ENCODE measurements around the gene REELD1.

REELD1 gene

GRCh38 chr4:146257511-146257910, 43.2 kb downstream of the REELD1 start:
- no peak overlapping the region for H3K23ac ChIP-seq (ENCODE audit: low read length)
- no peak overlapping the region for H2AK5ac ChIP-seq (ENCODE audit: low read length)
- H3K36me3 ChIP-seq (ENCODE audit: control insufficient read depth in 1 of 2, insufficient read depth in 2 of 2, low read length in 2 of 2): no peaks in the 10 kb centered on the region
- H3K27ac ChIP-seq (ENCODE audit: low read depth, low read length): no peak overlapping the region
- DNase-seq: peak in 1 of 2 donors; percentile 23
- no peaks in the 10 kb centered on the region for H3K79me2 ChIP-seq (ENCODE audit: control insufficient read depth, insufficient read depth, low read length, poor library complexity)
- WGBS (ENCODE audit: extremely low coverage, insufficient coverage, insufficient read length): no CpG with 5 or more reads among the region's 1 CpG
- H3K9ac ChIP-seq (ENCODE audit: low read length): no peak overlapping the region
- no peak overlapping the region for H2BK12ac ChIP-seq (ENCODE audit: low read length)
- no peaks in the 10 kb centered on the region for H3K9me3 ChIP-seq (ENCODE audit: insufficient read depth, low read depth, low read length)
- H2BK5ac ChIP-seq (ENCODE audit: low read depth, low read length, poor library complexity): no peak overlapping the region
- no peaks in the 10 kb centered on the region for H3K79me1 ChIP-seq (ENCODE audit: low read length)
- no peak overlapping the region for H3K4ac ChIP-seq (ENCODE audit: low read depth, low read length)
- no peak overlapping the region for H4K91ac ChIP-seq (ENCODE audit: low read depth, low read length)
- no peak overlapping the region for H4K8ac ChIP-seq (ENCODE audit: low read depth, low read length)
- H4K12ac ChIP-seq (ENCODE audit: low read depth, low read length): no peak overlapping the region
- no peak overlapping the region for H3K18ac ChIP-seq (ENCODE audit: low read length)
- no peak overlapping the region for H3K4me3 ChIP-seq (ENCODE audit: low read depth, low read length)
- no peak overlapping the region for H3K14ac ChIP-seq (ENCODE audit: low read length)
- no peak overlapping the region for H2BK120ac ChIP-seq (ENCODE audit: insufficient read depth, low read length, poor library complexity)
- H3K4me2 ChIP-seq (ENCODE audit: low read length): no peak overlapping the region
- peaks cover 0 to 4% of the 10 kb centered on the region in 2 experiments for H3K4me1 ChIP-seq (ENCODE audit: control insufficient read depth in 1 of 2, insufficient read depth in 2 of 2, low read length in 2 of 2)
- H2AFZ ChIP-seq (ENCODE audit: insufficient read depth, low read length, poor library complexity): no peak overlapping the region
- H3K27me3 ChIP-seq (ENCODE audit: insufficient read depth, low read length): no peaks in the 10 kb centered on the region

GRCh38 chr4:146260521-146260920, 46.2 kb downstream of the REELD1 start:
- no peak overlapping the region for H3K27ac ChIP-seq (ENCODE audit: low read depth, low read length)
- no peak overlapping the region for H2AFZ ChIP-seq (ENCODE audit: insufficient read depth, low read length, poor library complexity)
- no peak overlapping the region for H2BK5ac ChIP-seq (ENCODE audit: low read depth, low read length, poor library complexity)
- H3K14ac ChIP-seq (ENCODE audit: low read length): no peak overlapping the region
- H3K4me1 ChIP-seq (ENCODE audit: control insufficient read depth in 1 of 2, insufficient read depth in 2 of 2, low read length in 2 of 2): peaks cover 0 to 4% of the 10 kb centered on the region in 2 experiments
- H3K79me1 ChIP-seq (ENCODE audit: low read length): no peaks in the 10 kb centered on the region
- no peak overlapping the region for H3K4me2 ChIP-seq (ENCODE audit: low read length)
- DNase-seq: peak; percentile 76 to 94
- no peaks in the 10 kb centered on the region for H3K79me2 ChIP-seq (ENCODE audit: control insufficient read depth, insufficient read depth, low read length, poor library complexity)
- no peak overlapping the region for H4K12ac ChIP-seq (ENCODE audit: low read depth, low read length)
- H3K36me3 ChIP-seq (ENCODE audit: control insufficient read depth in 1 of 2, insufficient read depth in 2 of 2, low read length in 2 of 2): no peaks in the 10 kb centered on the region
- H3K18ac ChIP-seq (ENCODE audit: low read length): no peak overlapping the region
- no peak overlapping the region for H2BK12ac ChIP-seq (ENCODE audit: low read length)
- no peak overlapping the region for H2BK120ac ChIP-seq (ENCODE audit: insufficient read depth, low read length, poor library complexity)
- H4K91ac ChIP-seq (ENCODE audit: low read depth, low read length): no peak overlapping the region
- no peak overlapping the region for H3K23ac ChIP-seq (ENCODE audit: low read length)
- no peak overlapping the region for H4K8ac ChIP-seq (ENCODE audit: low read depth, low read length)
- no peaks in the 10 kb centered on the region for H3K27me3 ChIP-seq (ENCODE audit: insufficient read depth, low read length)
- H3K4me3 ChIP-seq (ENCODE audit: low read depth, low read length): no peak overlapping the region
- WGBS (ENCODE audit: extremely low coverage, insufficient coverage, insufficient read length): no CpG with 5 or more reads among the region's 4 CpGs
- H2AK5ac ChIP-seq (ENCODE audit: low read length): no peak overlapping the region
- no peak overlapping the region for H3K4ac ChIP-seq (ENCODE audit: low read depth, low read length)
- no peak overlapping the region for H3K9ac ChIP-seq (ENCODE audit: low read length)
- no peaks in the 10 kb centered on the region for H3K9me3 ChIP-seq (ENCODE audit: insufficient read depth, low read depth, low read length)

DNA sequence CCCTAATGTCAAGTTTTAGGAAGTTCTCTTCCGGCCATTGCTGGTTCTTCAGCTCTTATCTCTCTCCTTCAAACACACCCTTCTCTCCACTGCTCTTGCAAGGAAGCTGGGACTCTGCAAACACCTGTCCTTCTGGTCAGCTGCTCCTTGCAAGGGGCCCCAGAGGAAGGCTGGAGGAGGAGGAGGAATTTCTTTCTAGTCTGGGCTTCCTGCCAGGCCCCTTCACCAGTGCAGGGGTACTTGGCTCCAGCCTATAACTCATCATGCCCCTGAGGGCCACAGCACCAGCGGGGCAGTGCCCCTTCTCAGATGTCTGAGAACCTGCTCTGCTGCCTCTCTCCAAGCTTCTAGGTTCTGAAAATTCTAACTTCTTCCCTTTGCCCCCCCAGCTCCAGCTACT, 46.7 kb downstream of the REELD1 start:
- H3K4me2 ChIP-seq (ENCODE audit: low read length): no peak overlapping the region
- no peak overlapping the region for H2AK5ac ChIP-seq (ENCODE audit: low read length)
- no peak overlapping the region for H4K12ac ChIP-seq (ENCODE audit: low read depth, low read length)
- DNase-seq: no peak
- H3K4ac ChIP-seq (ENCODE audit: low read depth, low read length): no peak overlapping the region
- H3K18ac ChIP-seq (ENCODE audit: low read length): no peak overlapping the region
- H3K4me3 ChIP-seq (ENCODE audit: low read depth, low read length): no peak overlapping the region
- H2BK5ac ChIP-seq (ENCODE audit: low read depth, low read length, poor library complexity): no peak overlapping the region
- no peak overlapping the region for H2BK12ac ChIP-seq (ENCODE audit: low read length)
- peaks cover 0 to 4% of the 10 kb centered on the region in 2 experiments for H3K4me1 ChIP-seq (ENCODE audit: control insufficient read depth in 1 of 2, insufficient read depth in 2 of 2, low read length in 2 of 2)
- H2BK120ac ChIP-seq (ENCODE audit: insufficient read depth, low read length, poor library complexity): no peak overlapping the region
- no peak overlapping the region for H3K14ac ChIP-seq (ENCODE audit: low read length)
- no peaks in the 10 kb centered on the region for H3K27me3 ChIP-seq (ENCODE audit: insufficient read depth, low read length)
- no peaks in the 10 kb centered on the region for H3K9me3 ChIP-seq (ENCODE audit: insufficient read depth, low read depth, low read length)
- H3K79me2 ChIP-seq (ENCODE audit: control insufficient read depth, insufficient read depth, low read length, poor library complexity): no peaks in the 10 kb centered on the region
- no peak overlapping the region for H3K23ac ChIP-seq (ENCODE audit: low read length)
- H2AFZ ChIP-seq (ENCODE audit: insufficient read depth, low read length, poor library complexity): no peak overlapping the region
- H4K8ac ChIP-seq (ENCODE audit: low read depth, low read length): no peak overlapping the region
- H3K9ac ChIP-seq (ENCODE audit: low read length): no peak overlapping the region
- no peaks in the 10 kb centered on the region for H3K36me3 ChIP-seq (ENCODE audit: control insufficient read depth in 1 of 2, insufficient read depth in 2 of 2, low read length in 2 of 2)
- no peak overlapping the region for H3K27ac ChIP-seq (ENCODE audit: low read depth, low read length)
- H4K91ac ChIP-seq (ENCODE audit: low read depth, low read length): no peak overlapping the region
- WGBS (ENCODE audit: extremely low coverage, insufficient coverage, insufficient read length): no CpG with 5 or more reads among the region's 2 CpGs
- no peaks in the 10 kb centered on the region for H3K79me1 ChIP-seq (ENCODE audit: low read length)

DNA sequence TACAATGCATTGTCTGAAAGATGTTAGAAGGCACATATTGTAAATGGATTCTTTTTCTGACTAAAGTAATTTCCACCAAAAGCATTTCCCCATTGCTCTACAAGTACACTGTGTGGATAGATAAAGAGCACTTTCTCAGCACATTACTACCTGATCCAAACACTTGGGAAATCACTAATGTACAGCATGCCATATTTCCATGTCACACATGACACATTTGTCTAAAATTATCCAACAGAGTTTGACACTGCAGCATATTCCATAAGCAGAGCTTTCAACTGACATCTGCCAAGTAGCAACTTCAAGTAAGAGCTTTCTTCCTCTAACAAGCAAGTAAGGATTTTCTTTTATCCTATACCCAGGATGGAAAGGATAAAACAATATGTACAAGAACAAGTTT, 49.5 kb downstream of the REELD1 start:
- Histone ChIP-seq H3K79me2 (ENCODE audit: control insufficient read depth, insufficient read depth, low read length, poor library complexity) (no peaks in the 10 kb centered on the region), H3K79me1 (ENCODE audit: low read length) (no peaks in the 10 kb centered on the region), H3K9me3 (ENCODE audit: insufficient read depth, low read depth, low read length) (no peaks in the 10 kb centered on the region), H3K4ac (ENCODE audit: low read depth, low read length) (no peak overlapping the region), H4K91ac (ENCODE audit: low read depth, low read length) (no peak overlapping the region), H2BK5ac (ENCODE audit: low read depth, low read length, poor library complexity) (no peak overlapping the region), H4K8ac (ENCODE audit: low read depth, low read length) (no peak overlapping the region), H3K14ac (ENCODE audit: low read length) (no peak overlapping the region), H3K27ac (ENCODE audit: low read depth, low read length) (no peak overlapping the region), H2AFZ (ENCODE audit: insufficient read depth, low read length, poor library complexity) (no peak overlapping the region), H2BK120ac (ENCODE audit: insufficient read depth, low read length, poor library complexity) (no peak overlapping the region), H2AK5ac (ENCODE audit: low read length) (no peak overlapping the region), H3K36me3 (ENCODE audit: control insufficient read depth in 1 of 2, insufficient read depth in 2 of 2, low read length in 2 of 2) (no peaks in the 10 kb centered on the region), H3K4me1 (ENCODE audit: control insufficient read depth in 1 of 2, insufficient read depth in 2 of 2, low read length in 2 of 2) (peaks cover 2 to 4% of the 10 kb centered on the region in 2 experiments), H4K12ac (ENCODE audit: low read depth, low read length) (no peak overlapping the region), H3K4me3 (ENCODE audit: low read depth, low read length) (no peak overlapping the region), H3K27me3 (ENCODE audit: insufficient read depth, low read length) (no peaks in the 10 kb centered on the region), H3K18ac (ENCODE audit: low read length) (no peak overlapping the region), H3K4me2 (ENCODE audit: low read length) (no peak overlapping the region), H3K23ac (ENCODE audit: low read length) (no peak overlapping the region), H2BK12ac (ENCODE audit: low read length) (no peak overlapping the region), H3K9ac (ENCODE audit: low read length) (no peak overlapping the region)
- peak in 1 of 2 donors; percentile 11 for DNase-seq
